Measurements from ENCODE around the gene C19orf33.

Gene C19orf33

GRCh38 chr19:38280030-38280921, 23.8 kb upstream of the C19orf33 start:
- DNase-seq = no peak

GRCh38 chr19:38281811-38282566, 22.1 kb upstream of the C19orf33 start:
- no peak for DNase-seq

DNA sequence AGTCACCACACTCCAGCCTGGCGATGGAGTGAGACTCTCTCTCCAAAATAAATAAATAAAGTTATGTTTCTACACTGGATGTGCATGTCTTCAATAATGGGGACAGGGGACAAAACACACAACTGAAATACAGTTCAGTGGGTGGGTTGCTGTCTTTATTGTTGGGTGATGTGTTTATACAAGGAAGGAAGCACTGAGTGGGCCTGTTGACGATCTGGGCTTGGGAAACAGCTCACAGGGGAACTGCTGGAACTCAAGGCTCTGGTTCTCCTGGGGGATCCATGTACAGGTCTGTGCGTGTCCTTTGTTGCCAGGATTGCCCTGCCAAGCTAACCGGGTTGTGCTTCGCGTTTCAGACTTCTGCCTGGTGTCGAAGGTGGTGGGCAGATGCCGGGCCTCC, 20.8 kb upstream of the C19orf33 start:
- DNase-seq = no peak

DNA sequence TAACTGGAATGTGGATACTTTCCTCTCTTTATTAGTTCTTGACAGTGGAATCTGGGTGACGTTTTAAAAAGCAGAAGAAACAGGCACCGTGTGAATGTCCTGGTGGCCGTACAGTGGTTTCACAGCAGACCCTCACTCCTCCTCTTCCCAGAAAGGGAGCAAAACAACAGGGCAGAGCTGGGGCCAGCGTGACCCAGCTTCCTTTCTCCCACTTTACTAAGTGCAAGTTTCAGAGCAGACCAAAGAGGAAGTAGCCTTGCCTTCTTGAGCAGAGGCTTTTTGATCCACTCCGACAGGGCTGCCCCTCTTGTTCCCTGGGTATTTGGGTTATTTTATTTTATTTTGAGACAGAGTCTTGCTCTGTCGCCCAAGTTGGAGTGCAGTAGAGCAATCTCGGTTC, 19.6 kb upstream of the C19orf33 start:
- DNase-seq = no peak

DNA sequence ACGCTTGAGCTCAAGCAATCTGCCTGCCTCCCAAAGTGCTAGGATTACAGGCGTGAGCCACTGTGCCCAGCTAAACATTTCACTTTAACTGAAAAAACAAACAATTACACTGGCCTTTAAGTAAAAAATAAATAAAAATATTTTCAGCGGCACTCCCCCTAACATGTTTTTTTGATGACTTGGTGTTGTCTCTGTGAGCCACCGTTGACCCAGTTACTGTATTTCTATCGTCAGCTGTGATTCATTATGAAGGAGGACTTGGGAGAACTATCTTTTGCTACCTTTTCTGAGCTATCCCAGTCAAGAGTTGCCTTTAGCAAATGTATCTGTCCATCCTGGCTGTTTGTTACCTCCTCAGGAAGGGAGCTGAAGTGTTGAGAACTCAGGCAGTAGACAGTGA, 18.5 kb upstream of the C19orf33 start:
- DNase-seq = no peak

DNA sequence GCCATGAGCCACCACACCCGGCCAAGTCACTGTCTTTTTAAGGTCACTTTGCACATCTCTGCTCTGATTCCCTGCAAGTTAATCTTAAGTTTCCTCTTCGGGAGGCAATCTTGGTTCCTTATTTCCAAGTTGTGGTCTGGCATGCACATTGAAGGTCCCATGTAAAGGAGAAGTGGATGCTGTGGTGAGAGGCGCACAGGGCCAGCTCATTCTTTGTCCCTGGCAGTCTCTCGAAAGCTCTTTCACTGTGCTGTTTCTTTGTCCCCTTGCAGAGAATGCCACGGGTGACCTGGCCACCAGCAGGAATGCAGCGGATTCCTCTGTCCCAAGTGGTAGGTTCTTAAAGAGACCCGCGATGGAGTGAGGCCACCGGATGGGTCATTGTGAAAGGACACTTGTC, 16.4 kb upstream of the C19orf33 start:
- no peak for DNase-seq

GRCh38 chr19:38288123-38288855, 15.8 kb upstream of the C19orf33 start:
- no peak for DNase-seq

GRCh38 chr19:38289955-38290354, 14.1 kb upstream of the C19orf33 start:
- no peak for DNase-seq

GRCh38 chr19:38290631-38291147, 13.4 kb upstream of the C19orf33 start:
- no peak for DNase-seq

DNA sequence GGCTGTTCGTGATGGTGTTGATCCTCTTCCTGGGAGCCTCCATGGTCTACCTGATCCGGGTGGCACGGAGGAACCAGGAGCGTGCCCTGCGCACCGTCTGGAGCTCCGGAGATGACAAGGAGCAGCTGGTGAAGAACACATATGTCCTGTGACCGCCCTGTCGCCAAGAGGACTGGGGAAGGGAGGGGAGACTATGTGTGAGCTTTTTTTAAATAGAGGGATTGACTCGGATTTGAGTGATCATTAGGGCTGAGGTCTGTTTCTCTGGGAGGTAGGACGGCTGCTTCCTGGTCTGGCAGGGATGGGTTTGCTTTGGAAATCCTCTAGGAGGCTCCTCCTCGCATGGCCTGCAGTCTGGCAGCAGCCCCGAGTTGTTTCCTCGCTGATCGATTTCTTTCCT, 12.2 kb upstream of the C19orf33 start:
- no peak for DNase-seq

- DNase-seq = no peak
Measured at GRCh38 chr19:38293281-38293680, 10.8 kb upstream of the C19orf33 start.

DNA sequence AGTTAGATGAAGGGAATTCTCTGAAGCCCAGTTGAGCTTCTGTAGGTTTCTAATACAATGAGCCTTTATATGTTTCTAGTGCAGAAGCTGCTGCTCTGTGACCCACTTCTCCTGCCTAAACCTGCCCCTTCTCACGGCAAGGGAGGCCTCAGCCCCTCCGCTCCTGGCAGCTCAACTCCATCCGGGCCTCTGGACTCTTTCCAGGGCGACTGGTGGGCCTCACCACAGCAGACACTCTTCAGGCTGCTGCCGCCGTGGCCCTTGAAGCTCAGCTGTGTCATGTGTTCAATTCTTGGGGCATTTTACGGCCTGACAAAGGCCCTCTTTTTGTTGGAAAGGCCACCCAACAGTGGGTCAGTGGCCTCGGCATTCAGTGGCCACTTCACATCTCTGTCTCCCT, 10.0 kb upstream of the C19orf33 start:
- DNase-seq = no peak

GRCh38 chr19:38298821-38299680, 5.0 kb upstream of the C19orf33 start:
- no peak for DNase-seq

GRCh38 chr19:38304352-38304865, 358 bp downstream of the C19orf33 start:
- DNase-seq = no peak

- no peak for DNase-seq
Measured at GRCh38 chr19:38304866-38305429, 897 bp downstream of the C19orf33 start.

DNA sequence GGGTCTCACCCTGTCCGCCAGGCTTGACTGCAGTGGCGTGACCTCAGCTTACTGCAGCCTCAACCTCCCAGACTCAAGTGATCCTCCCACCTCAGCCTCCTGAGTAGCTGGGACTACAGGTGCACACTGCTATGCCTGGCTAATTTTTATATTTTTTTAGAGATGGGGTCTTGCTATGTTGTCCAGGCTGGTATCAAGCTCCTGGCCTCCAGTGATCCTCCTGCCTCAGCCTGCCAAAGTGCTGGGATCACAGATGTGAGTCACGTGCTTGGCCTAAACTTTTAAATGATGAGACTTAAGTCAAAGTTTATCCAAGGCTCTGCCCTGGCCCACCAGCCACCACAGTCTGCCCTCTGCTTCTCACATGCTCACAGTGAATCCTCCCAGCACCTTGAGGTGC, 2.2 kb downstream of the C19orf33 start:
- DNase-seq = no peak

DNA sequence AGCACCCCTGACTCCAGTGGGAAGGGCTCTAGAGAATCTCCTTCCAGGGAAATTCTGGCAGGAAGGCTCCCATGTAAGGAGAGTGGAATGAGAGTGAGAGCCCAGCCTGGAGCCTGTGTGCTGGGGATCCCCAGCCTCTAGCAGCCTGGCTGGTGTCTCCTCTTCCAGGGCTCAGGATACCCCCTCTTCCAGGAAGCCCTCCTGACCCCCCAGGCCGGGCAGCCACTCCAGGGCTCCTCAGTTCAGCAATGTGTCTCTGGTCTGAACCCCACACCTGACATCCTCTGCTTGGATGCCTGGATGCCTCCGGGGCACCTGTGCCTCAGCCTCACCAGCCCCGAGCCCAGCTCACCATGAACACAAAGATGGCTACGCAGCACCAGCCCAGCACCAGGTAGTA, 3.0 kb downstream of the C19orf33 start:
- DNase-seq = no peak

- DNase-seq = no peak
Measured at GRCh38 chr19:38307597-38307996, 3.5 kb downstream of the C19orf33 start.

- DNase-seq = no peak
Measured at GRCh38 chr19:38308006-38308766, 4.1 kb downstream of the C19orf33 start.

DNA sequence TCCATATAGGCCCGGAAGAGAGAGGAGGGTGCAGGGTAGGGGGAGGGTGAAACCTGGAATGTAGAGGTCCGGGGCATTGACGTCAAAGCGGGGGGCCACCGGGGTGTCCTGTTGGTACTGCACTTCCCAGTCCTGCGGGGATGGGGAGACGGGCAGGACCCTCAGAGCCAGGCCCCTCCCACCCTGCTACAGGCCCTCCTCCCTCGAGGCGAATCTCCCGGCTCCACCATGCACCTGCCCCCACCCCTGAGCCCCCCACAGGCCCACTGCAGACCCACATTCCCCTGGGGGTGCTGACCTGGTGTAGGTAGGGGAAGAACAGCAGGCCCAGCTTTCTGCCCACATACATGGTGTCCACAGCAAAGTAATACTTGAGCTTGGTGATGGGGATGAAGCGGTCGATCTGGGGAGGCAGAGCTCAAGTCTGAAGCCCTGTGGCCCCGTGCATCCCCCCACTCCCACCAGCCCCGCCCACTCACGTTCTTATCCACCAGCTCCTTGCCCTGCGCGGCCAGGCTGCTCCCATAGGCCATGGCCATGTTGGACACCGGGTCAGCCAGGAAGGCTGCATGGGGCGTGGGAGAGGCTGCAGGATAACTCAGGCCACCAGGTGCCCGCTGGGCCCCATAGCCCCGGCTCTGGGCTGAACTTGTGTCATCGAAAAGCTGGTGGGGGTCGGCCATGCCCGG, 5.0 kb downstream of the C19orf33 start:
- DNase-seq = no peak
